NCI-H82 treated with DMSO at 0.1 percent for 48 hours (cell line): ENCODE results near the gene C1orf198.
"Not testable (repeated sequence)": the region's sequence is repeated elsewhere in the genome, so short reads cannot be mapped to it uniquely, and the experiment has no call there.

Experiments used
- DNase-seq: peaks from one replicate; lab custom pipeline; 2025; ENCODE audit not compliant: unreplicated experiment; lab: John Stamatoyannopoulos, UW

The C1orf198 gene

DNA sequence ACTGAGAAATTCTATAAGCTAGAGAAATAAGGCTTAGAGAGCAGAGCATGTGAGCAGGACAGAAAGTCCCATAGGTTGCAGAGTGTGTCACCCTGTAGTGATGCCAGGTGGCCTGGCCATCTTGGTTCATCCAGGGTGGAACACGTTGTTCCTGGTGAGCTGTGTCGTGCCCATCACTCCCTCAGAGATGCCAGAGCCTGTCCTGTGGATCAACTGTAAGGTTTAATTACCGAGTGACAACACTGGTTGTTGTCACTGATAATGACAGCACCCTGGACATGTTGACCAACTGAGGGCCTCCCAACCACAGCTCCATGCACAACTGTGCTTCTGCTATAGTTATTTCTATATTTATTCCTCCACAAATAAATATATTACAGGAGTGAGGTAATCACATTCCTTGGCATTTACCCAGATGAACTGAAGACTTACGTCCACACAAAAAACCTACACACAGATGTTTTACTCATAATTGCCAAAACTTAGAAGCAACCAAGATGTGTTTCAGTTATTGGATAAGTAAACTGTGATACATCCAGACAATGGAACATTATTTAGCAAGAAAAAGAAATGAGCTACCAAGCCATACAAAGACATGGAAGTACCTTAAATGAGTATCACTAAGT lies 6.2 kb downstream of the C1orf198 start:
- no peak for DNase-seq

DNA sequence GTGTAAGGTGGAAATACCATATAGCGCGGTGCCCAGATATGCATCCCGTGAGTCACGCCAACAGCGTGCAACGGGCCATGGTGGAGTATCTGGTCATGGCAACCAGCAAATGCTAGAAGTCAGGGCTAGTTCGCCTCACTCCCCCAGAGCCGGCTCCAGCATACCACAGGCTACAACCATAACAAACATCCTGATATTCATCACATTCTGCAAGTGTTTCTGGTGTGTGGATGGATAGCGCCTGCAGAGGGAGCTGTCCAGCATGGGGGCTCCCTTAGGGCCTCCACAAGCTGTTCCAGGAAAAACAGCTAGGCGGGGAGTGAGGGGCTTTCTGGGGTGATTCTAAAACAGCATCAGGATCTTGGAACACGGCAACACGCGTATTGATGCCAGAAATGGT lies 6.8 kb downstream of the C1orf198 start:
- DNase-seq: no peak

GRCh38 chr1:230860617-230861384 lies 7.5 kb downstream of the C1orf198 start:
- peak; percentile 39 for DNase-seq

- peak; percentile 44 for DNase-seq
Measured at GRCh38 chr1:230858918-230859729, 9.2 kb downstream of the C1orf198 start.

GRCh38 chr1:230858236-230858820 lies 10.0 kb downstream of the C1orf198 start:
- DNase-seq: no peak

GRCh38 chr1:230857822-230858221 lies 10.5 kb downstream of the C1orf198 start:
- DNase-seq: no peak

- DNase-seq: no peak
Measured at GRCh38 chr1:230857077-230857476, 11.2 kb downstream of the C1orf198 start.

GRCh38 chr1:230855886-230856285 lies 12.4 kb downstream of the C1orf198 start:
- DNase-seq: no peak

DNA sequence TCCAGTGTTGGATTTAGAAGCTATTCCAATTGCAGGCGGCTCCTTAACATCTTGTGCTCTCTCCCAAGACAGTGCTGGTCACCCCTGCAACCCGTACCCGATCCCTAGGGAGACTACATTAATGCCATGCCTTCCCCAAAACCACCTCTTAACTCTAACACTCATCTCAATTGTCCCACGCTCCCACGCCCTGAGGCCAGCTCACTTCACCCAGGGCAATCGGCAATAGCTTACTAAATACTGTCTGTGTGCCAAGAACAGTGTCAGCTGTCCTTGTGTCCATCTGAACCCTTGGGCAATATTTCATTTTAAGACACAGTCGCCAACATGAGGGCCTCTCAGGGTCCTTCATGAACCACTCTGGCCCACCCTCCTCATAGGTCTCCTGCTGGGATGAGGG lies 13.9 kb downstream of the C1orf198 start:
- DNase-seq: no peak

GRCh38 chr1:230853731-230854130 lies 14.6 kb downstream of the C1orf198 start:
- DNase-seq: no peak

DNA sequence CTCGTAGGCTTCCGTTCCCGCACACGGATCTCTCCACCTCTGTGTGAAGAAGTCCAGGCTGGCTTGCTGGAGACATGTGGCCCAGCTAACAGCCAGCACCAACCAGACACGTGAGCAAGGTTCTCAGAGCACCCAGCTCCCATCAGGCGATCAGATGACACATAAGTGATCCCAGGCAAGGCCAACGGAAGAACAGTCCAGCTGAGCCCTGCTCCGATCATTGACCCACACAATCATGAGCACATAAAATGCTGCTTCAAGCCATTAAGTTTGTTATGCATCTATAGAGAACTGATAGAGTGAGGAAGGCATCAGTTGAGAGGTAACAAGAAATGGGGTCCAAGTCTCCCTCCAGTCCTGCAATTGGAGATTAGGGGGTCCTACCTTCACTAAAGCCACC lies 15.4 kb downstream of the C1orf198 start:
- no peak for DNase-seq

DNA sequence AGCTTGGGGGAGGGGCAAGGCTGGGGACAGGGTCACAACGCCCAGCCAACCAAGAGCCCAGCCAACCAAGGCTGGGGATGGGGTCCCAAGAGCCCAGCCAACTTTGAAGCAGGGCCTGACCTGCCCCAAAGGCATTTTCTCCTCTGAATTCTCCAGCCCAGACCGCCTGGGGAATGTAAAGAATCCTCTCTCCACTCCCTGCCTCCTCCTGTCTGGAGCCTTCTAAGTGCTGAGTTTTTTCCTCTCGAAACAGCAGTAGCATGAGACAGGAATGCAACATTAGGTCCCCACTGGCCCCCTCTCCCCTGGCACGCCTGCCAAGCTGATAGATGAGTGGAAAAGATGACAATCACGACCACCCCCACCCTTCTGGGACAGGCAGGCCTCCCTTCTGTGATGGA lies 17.0 kb downstream of the C1orf198 start:
- DNase-seq: no peak

- DNase-seq: no peak
Measured at GRCh38 chr1:230850547-230850946, 17.8 kb downstream of the C1orf198 start.

- no peak for DNase-seq
Measured at GRCh38 chr1:230849451-230850224, 18.7 kb downstream of the C1orf198 start.

- no peak for DNase-seq
Measured at GRCh38 chr1:230848235-230848634, 20.1 kb downstream of the C1orf198 start.

DNA sequence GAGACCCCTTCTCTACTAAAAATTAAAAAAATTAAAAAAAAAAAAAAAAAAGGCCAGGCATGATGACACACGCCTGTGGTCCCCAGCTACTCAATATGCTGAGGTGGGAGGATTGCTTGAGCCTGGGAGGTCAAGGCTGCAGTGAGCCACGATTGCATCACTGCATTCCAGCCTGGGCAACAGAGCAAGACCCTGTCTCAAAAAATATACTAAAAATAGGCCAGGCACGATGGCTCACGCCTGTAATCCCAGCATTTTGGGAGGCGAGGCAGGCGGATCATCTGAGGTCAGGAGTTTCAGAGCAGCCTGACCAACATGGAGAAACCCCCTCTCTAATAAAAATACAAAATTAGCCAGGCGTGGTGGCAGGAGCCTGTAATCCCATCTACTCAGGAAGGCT lies 23.1 kb downstream of the C1orf198 start:
- DNase-seq: not testable (repeated sequence)

DNA sequence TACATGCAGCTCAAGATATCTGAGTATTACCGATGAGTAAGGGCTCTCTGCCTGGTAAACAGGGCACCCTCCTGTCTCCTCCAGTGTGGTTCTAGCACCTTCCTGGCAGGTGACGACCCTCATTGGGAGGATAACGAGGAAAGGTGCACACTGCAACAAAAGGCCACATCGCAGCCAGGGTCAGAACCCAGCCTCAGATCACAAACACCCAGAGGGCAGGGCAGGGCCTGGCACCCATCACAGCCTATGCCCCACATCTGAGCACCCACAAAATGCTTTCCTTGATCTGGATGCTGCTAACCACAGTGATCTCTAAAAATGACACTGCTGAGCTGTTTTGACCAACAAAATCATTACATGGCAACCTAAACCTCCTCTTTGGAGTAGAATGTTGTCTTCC lies 23.8 kb downstream of the C1orf198 start:
- DNase-seq: no peak

DNA sequence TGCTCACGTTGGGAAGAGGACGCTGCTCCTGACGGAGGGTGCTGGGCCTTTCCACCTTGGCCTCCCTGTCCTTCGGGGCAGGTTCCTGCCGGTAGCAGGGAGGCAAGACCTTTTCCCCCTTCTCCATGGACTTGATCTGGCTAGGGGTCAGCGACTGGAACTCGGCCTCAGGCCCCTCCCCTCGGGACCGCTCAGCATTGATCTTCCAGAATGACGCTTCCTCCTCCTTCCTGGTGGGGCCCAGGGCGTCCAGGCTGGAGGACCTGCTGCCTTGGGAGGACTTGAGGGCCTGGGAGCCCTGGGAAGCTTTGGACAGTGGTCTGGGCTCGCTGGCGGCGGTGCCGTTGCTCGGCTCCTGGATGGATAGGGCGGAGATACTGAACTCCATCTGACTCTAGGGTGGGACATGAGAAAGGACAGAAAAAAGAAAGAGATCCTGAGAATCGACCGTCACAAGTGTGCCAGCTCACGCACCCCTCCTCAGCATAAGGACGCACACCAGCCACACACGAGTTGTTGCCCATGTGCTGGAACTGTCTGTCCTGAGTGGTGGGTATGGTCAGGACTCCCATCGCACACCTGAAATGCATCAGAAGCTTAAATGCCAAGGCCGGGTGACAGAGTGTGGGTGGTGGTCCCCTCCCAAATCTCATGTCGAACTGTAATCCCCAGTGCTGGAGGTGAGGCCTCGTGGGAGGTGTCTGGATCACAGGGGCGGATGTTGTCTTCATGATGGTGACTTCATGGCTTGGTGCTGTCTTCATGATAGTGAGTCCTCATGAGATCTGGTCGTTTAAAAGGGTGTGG lies 24.6 kb downstream of the C1orf198 start:
- DNase-seq: no peak

DNA sequence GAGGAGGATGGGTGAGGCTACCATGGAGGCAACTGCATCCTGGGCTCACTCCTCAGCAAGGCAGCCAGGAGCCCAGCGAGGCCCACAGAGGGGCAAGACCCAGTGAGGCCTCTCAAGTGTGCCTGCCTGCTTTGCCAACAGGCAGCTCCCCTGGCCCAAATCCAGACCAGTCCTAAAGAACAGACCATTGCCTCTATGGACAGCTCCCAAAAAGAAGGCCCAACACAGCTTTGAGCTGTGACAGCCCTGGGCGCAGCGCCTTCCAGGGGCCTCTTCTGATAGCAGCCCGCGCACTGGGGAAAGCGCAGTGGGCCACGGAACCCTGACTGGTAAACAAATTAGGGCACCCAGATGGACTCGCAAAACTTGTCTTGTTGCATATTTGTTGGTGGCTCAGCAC lies 25.5 kb downstream of the C1orf198 start:
- DNase-seq: no peak

GRCh38 chr1:230839173-230839572 lies 29.1 kb downstream of the C1orf198 start:
- no peak for DNase-seq
